Measurements from ENCODE around the gene AGBL1.
"Not testable (repeated sequence)": the region's sequence is repeated elsewhere in the genome, so short reads cannot be mapped to it uniquely, and the experiment has no call there.

The AGBL1 gene

DNA sequence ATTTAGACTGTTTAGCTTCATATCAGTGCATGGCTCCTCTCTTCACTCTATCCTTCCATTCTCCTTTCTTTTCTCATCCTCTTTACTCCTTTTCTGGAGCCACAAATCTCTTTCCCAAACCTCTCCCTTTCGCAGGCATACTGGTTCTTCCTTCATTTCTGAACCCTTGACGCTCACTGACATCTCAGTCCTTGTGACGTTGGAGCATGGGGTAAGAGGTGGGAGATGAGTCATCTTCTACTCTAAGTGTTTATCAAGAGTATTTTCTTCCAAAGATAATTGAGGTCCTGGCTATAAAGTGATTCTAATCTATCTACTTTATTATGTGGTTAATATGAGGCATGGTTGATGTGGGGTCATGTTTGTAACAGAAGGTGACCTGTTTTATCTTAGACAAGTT is 414.2 kb downstream of the AGBL1 start:
- no peak overlapping the region for H3K4me3 ChIP-seq (ENCODE audit: low read depth, low read length)

DNA sequence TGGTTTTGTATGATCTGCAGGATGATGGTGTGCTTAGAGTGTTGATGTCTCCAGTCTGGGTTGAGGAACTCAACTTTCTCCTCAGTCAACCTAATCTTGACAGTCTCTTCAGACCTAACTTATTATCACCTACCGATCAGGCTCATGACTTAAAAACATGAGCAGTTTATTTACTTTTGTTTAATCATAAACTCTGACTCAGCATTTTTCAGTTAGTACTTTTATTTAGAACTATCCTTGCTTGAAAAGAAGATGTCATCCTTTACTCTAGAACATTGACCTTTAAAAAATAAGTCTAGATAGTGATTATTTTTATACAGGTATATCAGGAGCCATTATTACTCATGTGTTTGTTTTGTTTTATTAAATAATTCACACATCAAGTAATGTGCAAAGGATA is 414.8 kb downstream of the AGBL1 start:
- H3K4me3 ChIP-seq (ENCODE audit: low read depth, low read length): no peak overlapping the region

DNA sequence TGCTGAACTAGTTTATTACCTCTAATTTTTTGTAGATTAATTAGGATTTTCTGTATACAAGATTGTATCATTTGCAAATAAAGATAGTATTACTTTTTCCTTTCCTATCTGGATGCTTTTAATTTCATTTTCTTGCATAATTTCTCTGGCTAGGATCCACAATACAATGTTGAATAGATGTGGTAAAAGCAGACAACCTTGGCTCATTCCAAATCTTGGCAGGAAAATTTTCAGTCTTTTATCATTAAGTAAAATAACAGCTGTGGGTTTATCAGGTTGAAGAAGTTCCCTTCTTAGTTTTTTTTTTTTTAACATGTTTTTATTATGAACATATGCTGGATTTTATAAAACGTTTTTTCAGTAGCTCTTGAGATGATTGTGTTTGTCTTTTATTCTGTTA is 422.6 kb downstream of the AGBL1 start:
- no peak overlapping the region for H3K4me3 ChIP-seq (ENCODE audit: low read depth, low read length)

DNA sequence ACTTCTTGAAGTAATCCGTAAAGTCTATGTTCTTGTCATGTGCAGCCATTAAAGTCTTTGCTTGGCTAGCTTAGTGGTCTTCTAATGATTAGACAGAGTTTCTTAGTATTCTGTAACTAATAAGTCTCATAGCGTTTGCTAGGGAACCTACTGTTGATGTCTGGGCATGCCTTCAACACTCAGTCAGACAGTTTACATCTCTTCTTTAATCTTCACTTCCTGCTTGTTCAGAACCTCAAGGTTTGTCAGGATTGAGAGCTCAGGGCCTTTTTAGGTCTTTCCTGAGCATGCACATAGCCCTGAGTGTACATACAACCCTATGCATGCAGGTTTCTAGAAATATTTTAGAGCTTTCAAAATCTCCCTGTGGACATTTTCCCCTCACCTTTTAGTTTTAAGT is 426.3 kb downstream of the AGBL1 start:
- H3K4me3 ChIP-seq (ENCODE audit: low read depth, low read length): no peak overlapping the region

DNA sequence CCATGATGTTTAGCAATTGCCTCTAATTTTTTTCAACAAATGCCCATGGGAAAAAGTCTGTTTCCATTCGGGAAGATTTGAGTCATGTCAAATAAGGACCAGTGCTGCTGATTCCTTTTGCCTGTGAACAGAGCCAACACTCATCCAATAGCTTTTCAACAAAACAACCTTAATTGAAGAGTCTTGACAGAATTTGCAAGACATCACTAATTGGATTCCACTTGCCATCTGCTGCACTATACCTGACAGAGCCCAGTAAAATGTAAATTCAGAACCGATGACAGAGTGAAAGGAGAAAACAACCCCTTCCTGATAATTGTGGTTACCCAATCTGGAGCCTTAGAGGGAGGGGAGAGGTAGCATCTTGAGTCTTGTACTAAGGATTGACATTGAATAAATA is 426.7 kb downstream of the AGBL1 start:
- no peak overlapping the region for H3K4me3 ChIP-seq (ENCODE audit: low read depth, low read length)

DNA sequence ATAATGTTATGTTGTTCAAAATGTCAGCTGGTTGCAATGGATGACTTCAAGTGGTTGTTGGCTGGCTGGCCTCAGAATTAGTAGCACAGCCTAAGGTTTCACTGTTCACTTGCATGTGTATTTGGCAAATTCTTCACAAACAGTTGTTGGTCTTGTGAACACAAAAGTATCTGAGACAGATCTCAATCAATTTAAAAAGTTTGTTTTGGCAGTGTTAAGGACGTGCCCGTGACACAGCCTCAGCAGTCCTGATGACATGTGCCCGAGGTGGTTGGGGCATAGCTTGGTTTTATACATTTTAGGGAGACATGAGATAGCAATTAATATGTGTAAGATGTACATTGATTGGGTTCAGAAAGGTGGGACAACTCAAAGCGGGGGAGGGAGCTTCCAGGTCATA is 436.0 kb downstream of the AGBL1 start:
- no peak overlapping the region for H3K4me3 ChIP-seq (ENCODE audit: low read depth, low read length)

DNA sequence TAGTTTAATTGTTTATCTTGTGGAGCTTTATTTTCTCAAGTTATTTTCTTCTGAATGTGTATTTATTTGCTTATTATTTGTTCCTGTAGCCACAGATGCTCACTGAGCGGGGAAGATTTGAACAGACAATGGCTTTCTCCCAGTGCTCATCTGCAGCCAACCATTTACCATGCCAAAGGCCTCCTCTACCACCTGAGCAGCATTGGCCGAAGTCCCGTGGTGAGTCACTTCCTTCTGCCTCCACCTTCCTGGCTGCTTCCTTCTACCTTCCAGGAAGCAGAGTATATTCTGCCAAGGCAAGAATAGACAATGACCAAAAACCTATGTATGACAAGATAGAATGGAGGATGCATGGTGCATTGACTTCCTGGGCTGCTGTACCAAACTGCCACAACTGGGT is 443.1 kb downstream of the AGBL1 start:
- H3K4me3 ChIP-seq (ENCODE audit: low read depth, low read length): no peak overlapping the region

DNA sequence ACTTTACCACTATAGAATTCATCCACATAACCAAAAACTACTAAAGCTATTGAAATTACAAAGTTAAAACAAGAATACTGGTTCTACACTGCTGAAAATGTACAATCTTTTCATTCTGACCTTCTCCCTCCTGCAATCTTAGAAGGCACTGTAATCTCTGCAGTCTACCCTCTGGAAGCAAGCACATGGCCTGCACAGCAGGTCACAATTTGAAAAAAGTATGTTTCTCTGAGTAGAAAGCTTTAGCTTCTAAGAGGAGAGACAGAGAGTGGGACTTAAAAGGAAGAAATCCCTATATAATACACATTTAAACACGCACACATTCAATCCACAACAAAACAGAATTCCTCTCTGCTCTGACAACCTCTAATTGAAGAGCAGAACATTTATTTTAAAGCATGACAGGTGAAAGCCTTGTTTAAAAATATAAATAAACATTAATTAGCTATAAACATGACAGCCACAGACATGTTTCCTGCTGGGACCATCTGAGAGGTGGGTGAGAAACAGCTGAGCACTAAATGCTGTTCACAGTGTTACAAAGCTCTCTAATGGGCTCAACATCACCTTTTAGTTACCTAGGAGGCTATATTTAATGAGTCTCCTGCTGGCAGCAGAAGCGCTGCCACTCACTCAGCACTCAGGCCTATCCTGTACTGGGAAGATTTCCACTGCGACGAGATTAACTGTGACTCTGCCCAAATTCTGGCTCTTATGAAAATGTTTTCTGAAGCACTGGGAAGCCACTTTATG is 447.4 kb downstream of the AGBL1 start:
- H3K4me3 ChIP-seq (ENCODE audit: low read depth, low read length): no peak overlapping the region

DNA sequence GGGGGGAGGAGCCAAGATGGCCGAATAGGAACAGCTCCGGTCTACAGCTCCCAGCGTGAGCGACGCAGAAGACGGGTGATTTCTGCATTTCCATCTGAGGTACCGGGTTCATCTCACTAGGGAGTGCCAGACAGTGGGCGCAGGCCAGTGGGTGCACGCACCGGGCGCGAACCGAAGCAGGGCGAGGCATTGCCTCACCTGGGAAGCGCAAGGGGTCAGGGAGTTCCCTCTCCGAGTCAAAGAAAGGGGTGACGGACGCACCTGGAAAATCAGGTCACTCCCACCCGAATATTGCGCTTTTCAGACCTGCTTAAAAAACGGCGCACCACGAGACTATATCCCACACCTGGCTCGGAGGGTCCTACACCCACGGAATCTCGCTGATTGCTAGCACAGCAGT is 448.4 kb downstream of the AGBL1 start:
- not testable (repeated sequence) for H3K4me3 ChIP-seq (ENCODE audit: low read depth, low read length)

DNA sequence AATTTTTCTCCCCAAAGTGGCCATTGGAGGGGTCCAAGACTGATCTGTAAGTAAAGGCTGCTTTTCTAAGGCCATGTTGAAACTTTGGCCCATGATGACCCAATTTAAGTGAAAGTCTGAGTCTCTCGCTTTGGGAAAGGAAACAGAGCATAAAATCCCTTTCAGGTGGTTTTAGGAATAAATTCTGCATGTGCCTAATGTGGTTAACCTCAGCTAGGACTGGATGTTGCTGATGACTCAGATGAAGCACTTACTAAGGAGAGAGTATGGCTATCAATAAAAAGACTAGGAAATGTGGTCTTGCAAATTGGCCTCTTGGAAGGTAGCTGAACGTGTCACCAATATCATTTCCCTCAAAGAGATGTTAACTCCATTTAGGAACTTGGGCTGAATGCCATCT is 458.5 kb downstream of the AGBL1 start:
- H3K4me3 ChIP-seq (ENCODE audit: low read depth, low read length): no peak overlapping the region

DNA sequence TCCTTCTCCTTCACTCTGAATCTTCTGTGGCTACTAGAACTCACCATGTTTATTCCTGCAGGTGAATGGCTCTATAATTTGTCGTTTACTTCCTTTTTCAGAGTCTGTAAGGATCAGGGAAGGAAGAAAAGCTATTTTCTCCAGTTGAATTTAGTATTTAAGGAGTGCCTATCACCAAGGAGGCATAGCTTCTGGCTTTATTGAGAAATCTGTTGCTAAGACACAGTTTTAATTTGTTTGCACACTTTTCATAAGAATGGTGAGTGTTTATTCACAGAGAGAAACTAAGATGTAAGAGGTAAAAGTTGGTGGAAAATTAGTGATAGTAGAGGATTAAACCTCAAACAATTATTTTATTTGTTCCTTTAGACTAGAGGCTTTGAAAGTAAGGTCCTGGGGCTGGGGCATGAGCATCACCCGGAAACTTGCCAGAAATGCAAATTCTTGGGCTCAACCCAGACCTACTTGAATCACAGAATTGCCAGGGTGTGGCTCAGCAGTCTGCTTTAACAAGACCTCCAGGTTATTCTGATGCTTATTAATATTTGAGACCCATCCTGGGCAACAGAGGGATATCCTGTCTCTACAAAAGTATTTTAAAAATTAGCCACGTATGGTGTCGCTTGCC is 461.3 kb downstream of the AGBL1 start:
- no peak overlapping the region for H3K4me3 ChIP-seq (ENCODE audit: low read depth, low read length)

DNA sequence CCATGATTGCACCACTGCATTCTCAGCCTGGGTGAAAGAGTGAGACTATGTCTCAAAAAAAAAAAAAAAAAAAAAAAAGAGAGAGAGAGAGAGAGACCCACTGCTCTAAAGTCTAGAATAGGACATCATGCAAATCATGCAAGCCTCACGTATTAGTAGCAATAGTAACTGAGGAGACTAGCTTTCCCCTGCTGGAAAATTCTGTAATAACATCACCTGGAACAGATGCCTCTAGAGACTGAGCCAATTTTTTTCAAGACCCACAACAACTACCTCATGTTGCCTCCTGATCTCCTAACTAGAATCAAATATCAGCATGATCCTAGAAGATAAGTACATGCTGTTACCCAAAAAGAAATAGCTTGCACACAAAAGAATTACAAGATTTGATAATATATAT is 461.9 kb downstream of the AGBL1 start:
- no peak overlapping the region for H3K4me3 ChIP-seq (ENCODE audit: low read depth, low read length)

DNA sequence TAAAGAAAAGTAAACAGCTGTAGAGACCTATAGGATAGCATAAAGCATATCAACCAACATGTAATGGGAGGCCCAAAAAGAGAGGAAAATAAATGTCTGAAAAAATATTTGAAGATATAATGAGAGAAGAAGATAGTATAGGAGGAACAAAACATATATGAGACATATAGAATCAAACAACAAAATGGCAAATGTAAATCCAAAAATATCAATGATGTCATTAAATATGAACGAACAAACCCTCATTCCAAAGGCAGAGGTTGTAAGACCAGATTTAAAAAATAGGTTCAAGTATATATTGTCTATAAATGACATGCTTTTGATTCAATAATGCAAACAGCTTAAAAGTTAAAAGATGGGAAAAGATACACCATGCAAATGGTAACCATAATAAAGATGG is 470.4 kb downstream of the AGBL1 start:
- no peak overlapping the region for H3K4me3 ChIP-seq (ENCODE audit: low read depth, low read length)

DNA sequence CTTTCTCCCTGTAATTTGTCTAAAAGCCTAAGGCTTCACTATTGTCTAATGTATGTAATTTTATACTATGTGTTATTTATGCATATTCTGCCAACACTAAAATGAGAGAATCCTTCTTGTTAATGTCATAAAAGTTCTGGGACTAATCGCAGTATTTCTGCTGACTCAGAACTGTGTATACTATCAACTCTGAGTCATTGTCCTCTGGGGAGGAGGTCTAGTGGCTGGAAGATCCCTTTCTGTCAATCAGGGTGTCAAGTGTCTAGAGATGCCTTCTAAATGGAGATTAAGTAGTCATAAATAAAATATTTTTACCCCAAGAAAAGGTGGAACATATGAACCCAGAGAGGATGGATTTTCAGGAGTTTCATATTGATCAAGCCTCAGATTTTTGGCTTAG is 473.4 kb downstream of the AGBL1 start:
- H3K4me3 ChIP-seq (ENCODE audit: low read depth, low read length): no peak overlapping the region

DNA sequence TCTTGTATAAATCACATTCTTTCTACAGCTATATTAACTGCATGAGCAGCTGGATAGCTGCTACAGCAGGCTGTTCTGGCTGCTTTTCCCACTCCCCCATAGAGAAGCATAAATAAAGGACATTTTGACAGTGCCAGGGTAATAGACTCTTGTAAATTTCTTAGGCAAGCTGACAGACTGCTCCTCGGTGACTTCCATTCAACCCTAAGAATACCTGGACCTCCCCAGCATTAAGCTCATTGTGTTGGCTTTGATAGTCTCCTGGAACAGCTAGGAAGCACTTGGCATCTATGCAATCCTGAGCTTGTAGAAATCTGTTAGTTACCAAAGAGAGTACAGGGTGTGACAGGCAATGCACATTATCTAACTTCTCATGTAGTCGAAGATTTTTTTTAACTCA is 475.4 kb downstream of the AGBL1 start:
- H3K4me3 ChIP-seq (ENCODE audit: low read depth, low read length): no peak overlapping the region

DNA sequence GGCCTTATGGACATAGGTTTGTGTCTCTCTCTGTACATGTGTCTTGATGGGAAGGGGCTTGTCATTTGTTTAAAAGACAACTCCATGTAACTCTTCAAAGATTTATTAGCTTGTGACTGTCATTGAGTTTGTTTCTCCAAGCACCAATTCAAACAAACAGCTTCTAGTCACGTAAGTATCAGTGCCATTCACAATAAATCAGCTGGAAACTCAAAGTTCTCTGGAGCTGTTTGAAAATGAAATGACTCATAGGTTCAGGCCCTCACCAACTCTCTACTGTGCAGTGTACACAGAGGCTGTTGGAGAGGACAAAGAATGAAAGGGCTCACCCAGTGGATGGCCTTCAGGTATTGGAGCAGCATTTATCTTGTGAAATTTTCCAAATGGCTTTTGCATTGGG is 476.3 kb downstream of the AGBL1 start:
- H3K4me3 ChIP-seq (ENCODE audit: low read depth, low read length): no peak overlapping the region

DNA sequence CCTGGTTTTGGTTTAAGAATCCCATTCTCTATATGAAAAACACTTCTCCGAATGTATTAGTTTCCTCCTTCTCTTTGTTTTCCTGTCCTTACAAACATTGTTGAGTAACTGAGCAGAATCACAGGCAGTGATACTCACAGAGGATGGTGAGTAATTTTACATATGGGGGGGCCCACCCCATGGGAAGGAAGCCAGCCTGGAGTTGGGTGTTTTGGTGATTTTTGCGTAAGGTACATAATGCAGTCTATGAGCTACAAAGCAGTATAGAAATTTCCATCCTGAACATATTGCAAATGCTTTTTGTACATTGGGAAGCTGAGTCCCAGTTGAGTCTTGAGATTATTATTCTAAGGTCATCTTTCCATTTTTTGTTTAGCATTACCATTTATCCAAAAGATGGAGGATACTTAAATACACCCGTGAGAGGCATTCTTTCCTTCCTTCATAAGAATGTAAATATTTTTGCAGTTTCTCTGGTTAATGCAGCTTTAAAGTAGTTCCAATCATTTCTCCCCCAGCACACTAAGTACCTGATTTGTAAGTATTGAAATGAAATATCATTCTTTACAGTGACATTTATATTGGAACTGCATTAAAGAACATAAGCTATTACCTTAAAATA is 476.8 kb downstream of the AGBL1 start:
- H3K4me3 ChIP-seq (ENCODE audit: low read depth, low read length): no peak overlapping the region

DNA sequence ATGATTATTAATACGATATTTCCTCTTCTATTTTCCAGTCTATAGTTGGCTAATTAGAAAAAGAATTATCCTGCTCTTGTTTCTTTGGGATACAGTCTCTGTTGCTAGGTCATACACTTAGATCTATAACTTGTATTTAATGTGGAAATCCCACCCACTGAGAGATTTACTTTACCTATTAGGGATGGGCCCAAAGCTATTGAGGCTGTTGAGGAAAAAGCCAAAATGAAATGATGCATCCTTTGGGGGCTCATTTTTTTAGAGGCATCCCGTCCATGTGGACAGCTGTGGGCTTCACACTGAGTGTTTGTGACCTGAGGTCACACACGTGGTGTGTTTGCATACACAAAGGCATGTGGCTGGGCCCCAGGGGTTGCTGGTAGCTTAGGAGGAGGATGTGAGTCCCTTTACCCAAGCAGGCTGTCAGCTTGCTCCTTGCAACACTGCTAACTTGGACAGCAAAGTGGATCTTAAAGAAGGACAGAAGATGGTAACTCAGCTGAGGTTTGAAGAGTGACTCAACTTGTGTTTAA is 477.4 kb downstream of the AGBL1 start:
- no peak overlapping the region for H3K4me3 ChIP-seq (ENCODE audit: low read depth, low read length)

DNA sequence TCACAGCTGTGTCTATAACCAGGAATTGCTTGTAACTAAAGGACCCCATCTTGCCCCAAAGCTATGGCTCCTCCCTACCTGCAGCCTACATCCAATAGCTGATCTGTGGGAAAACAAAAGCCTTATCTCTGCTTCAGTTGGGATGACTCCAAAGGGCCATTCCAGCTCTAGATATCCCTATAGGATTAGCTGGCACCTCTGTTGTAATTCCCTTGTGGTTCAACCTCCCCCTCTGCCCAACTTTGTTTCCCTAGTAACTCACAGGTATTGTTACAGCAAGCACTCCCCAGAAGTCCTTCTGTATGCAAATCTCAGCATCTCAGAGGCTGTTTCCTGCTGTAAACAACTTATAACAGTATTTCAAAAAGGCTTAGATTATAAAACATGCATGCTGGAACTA is 478.6 kb downstream of the AGBL1 start:
- no peak overlapping the region for H3K4me3 ChIP-seq (ENCODE audit: low read depth, low read length)

DNA sequence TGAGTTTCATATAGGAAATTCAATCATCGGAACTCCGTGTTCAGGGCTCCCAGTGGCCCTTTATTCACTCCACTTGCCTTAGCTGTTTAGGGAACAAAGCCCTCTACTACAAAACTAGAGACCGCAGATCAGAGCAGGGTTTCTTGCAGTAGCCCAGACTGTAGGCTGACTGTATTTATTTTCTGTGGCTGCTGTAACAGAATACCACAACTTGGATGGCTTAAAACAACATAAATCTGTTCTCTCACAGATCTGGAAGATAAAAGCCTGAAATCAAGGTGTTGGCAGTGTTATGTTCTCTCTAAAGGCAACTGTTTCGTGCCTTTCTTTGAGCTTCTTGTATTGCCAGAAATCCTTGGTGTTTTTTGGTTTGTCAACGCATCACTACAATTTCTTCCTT is 479.0 kb downstream of the AGBL1 start:
- no peak overlapping the region for H3K4me3 ChIP-seq (ENCODE audit: low read depth, low read length)

DNA sequence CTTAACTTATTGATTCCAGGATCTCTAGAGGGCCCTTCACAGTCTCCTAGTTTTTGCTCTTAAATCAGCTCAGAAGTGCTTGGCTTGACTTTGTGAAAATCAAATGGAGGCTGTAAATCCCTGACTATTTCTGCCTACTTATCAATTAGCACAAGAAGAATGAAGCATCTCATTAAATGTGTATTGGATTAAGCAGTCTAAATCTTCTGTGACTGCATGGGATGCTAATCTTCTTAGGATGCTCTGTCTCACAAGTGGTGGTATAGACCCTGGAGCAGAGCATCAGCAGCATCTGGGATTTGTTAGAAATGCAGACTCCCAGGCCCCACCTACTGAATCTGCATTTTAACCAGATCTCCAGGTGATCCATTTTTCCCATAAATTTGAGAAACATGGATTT is 488.7 kb downstream of the AGBL1 start:
- no peak overlapping the region for H3K4me3 ChIP-seq (ENCODE audit: low read depth, low read length)

DNA sequence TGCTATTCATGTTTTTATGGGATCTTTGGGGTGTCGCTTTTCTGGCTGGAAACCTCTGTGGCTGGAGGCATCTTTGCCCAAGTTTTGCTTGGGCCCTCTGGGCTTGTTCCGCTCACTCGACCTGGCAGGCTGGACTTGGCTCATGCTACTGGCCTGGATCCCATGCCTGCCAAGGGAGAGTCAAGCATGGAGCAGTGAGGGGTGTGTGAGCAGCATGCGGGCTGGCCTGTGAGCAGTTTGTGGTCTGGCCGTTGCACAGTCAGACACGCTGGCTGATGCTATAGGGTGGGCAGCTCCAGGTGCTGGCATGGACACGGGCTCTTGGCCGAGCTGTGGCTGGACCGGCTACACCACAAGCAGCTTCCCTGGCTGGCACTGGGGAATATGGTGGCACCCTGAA is 491.1 kb downstream of the AGBL1 start:
- no peak overlapping the region for H3K4me3 ChIP-seq (ENCODE audit: low read depth, low read length)
